GM18526 (cell line): ENCODE measurements around the gene BMP5.

ENCODE experiments used
- POLR2A ChIP-seq: IDR thresholded peaks from 3 replicates; pipeline ENCODE4 v1.6.1; 2011; ENCODE audit not compliant: insufficient read length; ENCODE audit errors: extremely low read depth

Gene BMP5

GRCh38 chr6:55886185-55886836 is 10.9 kb upstream of the BMP5 start:
- TF ChIP-seq POLR2A = no peak

GRCh38 chr6:55882718-55883569 is 7.6 kb upstream of the BMP5 start:
- no peak for TF ChIP-seq POLR2A

- no peak for TF ChIP-seq POLR2A
Observed at GRCh38 chr6:55877283-55877682, 1.9 kb upstream of the BMP5 start.

- TF ChIP-seq POLR2A = no peak
Observed at GRCh38 chr6:55874316-55874715, 1.1 kb downstream of the BMP5 start.

- no peak for TF ChIP-seq POLR2A
Observed at GRCh38 chr6:55872866-55873265, 2.5 kb downstream of the BMP5 start.

- no peak for TF ChIP-seq POLR2A
Observed at GRCh38 chr6:55870181-55870813, 5.1 kb downstream of the BMP5 start.

GRCh38 chr6:55869674-55870073 is 5.7 kb downstream of the BMP5 start:
- TF ChIP-seq POLR2A = no peak

- no peak for TF ChIP-seq POLR2A
Observed at GRCh38 chr6:55868771-55869479, 6.5 kb downstream of the BMP5 start.

GRCh38 chr6:55868176-55868575 is 7.2 kb downstream of the BMP5 start:
- TF ChIP-seq POLR2A = no peak

GRCh38 chr6:55866128-55866527 is 9.3 kb downstream of the BMP5 start:
- TF ChIP-seq POLR2A = no peak

GRCh38 chr6:55853008-55854001 is 22.1 kb downstream of the BMP5 start:
- TF ChIP-seq POLR2A = no peak

GRCh38 chr6:55841341-55841740 is 34.0 kb downstream of the BMP5 start:
- TF ChIP-seq POLR2A = no peak

GRCh38 chr6:55839080-55839479 is 36.3 kb downstream of the BMP5 start:
- TF ChIP-seq POLR2A = no peak

GRCh38 chr6:55836945-55837344 is 38.4 kb downstream of the BMP5 start:
- TF ChIP-seq POLR2A = no peak

- no peak for TF ChIP-seq POLR2A
Observed at GRCh38 chr6:55836481-55836880, 38.9 kb downstream of the BMP5 start.

GRCh38 chr6:55835220-55835619 is 40.2 kb downstream of the BMP5 start:
- no peak for TF ChIP-seq POLR2A
